ENCODE results near the gene NAB1.

DNA sequence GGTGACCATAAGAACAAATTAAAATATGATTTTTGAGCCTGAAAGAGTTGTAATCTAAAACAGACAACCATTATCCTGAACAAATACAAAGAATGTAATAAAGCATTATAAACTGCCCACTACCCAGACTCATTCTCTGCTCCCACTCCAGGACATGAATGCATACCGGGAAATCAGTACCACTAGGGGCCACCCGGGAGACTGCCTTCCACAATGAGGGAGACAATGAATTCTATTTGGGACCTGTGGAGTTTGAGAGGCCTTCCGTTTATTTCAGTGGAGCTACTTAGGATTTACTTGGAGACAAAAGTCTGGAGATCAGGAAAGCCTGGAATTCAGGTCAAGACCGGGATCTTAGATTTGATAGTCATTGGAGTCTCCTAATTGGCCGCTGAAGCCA lies 50.0 kb downstream of the NAB1 start:
- TF ChIP-seq CTCF (IDR thresholded peaks at IDR 0.05) (no peak), ZFX (IDR thresholded peaks at IDR 0.05; ENCODE audit: borderline replicate concordance) (no peak)

Measured in 22Rv1 (cell line).